GM19193 (cell line): ENCODE measurements around the gene ARMH2.

Experiments used
- POLR2A ChIP-seq: IDR thresholded peaks from 4 replicates; pipeline ENCODE4 v1.6.1; 2011; ENCODE audit not compliant: insufficient read depth, insufficient read length; ENCODE audit errors: extremely low read depth

ARMH2 gene

GRCh38 chr6:24755279-24755678, 43.4 kb downstream of the ARMH2 start:
- no peak for TF ChIP-seq POLR2A

GRCh38 chr6:24753545-24753944, 45.2 kb downstream of the ARMH2 start:
- TF ChIP-seq POLR2A = no peak

- TF ChIP-seq POLR2A = no peak
These were observed 45.7 kb downstream of the ARMH2 start for GRCh38 chr6:24752917-24753492.

GRCh38 chr6:24752503-24752902, 46.2 kb downstream of the ARMH2 start:
- TF ChIP-seq POLR2A = no peak

GRCh38 chr6:24749297-24749696, 49.4 kb downstream of the ARMH2 start:
- TF ChIP-seq POLR2A = no peak
